NCI-H2227 (cell line): ENCODE data around the gene TAS2R10.

Source experiments
- DNase-seq: peaks from one replicate; lab custom pipeline; 2025; ENCODE audit not compliant: unreplicated experiment; lab: John Stamatoyannopoulos, UW

Gene TAS2R10

DNA sequence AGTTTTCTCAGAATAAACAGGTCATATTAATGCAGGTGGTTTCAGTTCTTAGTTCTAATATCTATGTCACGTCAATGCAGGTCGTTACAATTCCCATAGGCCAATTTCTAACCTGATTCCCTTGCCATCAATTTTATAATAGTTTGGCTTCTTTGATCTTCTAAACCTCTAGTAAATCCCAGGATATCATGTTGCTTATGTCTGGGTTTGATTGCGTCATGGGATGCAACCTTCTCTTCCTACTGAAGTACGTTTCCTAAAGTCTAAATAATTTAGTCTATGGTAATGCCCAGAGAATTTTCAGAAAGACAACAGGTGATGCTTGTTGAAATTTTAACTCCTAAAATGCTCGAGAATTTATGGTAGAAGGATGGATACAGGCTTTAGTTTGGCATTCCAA lies 42.9 kb downstream of the TAS2R10 start:
- DNase-seq: no peak

DNA sequence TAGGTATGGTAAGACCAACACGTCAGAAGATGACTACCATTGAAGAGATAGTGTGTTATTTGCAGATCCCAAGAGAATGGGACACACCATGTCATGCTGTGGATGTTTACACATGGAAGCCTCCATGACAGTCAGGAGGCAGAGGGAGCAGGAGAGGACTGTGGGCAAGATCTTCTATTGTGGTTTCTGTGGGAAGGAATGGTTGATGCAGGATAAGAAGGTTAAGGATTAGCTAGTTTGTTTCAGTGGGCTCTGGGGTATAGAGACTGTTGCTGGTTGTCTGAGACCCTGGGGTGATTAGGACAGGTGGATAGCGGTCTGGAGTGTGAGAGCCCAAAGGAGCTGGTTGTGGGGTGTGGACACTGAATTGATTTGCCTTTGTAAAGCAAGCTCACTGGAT lies 47.1 kb downstream of the TAS2R10 start:
- DNase-seq: no peak
